LNCaP clone FGC (cell line): ENCODE data around the gene XYLT1.

Experiments used
- DNase-seq: peaks from one replicate; pipeline ENCODE4 v3.0.0-alpha.2; 2011; ENCODE audit warnings: low read depth
- H3K4me3 ChIP-seq: 2 replicates; pipeline ENCODE4 v1.5.1; 2011; ENCODE audit warnings: mild to moderate bottlenecking, low read depth, low read length, control low read depth
- TF ChIP-seq, protein P1 (sequence below): IDR thresholded peaks from 2 replicates; pipeline ENCODE4 v1.5.1; 2012; ENCODE audit warnings: mild to moderate bottlenecking; ENCODE audit not compliant: control insufficient read depth, insufficient read depth; ENCODE audit errors: extremely low read depth

The XYLT1 gene

DNA sequence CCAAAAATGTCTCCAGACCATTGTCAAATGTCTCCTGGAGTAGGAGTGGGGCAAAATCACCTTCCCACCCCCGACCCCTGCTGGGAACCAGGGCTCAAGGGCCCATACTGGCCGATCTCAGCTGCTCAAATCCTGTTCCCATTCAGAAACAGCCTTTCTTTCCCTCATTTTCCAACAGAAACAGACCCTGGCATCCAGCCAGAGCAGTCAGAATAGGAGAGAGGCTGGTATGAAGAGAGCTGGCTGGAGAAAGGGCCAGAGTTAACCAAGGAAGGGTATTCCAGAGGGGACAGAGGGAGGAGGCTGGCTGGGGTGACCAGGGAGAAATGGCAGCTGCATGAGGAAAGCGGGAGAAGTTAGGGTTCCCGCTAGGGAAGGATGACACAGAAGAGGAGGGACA, 199.1 kb downstream of the XYLT1 start:
- DNase-seq, result no peak
- TF ChIP-seq, protein P1, sequence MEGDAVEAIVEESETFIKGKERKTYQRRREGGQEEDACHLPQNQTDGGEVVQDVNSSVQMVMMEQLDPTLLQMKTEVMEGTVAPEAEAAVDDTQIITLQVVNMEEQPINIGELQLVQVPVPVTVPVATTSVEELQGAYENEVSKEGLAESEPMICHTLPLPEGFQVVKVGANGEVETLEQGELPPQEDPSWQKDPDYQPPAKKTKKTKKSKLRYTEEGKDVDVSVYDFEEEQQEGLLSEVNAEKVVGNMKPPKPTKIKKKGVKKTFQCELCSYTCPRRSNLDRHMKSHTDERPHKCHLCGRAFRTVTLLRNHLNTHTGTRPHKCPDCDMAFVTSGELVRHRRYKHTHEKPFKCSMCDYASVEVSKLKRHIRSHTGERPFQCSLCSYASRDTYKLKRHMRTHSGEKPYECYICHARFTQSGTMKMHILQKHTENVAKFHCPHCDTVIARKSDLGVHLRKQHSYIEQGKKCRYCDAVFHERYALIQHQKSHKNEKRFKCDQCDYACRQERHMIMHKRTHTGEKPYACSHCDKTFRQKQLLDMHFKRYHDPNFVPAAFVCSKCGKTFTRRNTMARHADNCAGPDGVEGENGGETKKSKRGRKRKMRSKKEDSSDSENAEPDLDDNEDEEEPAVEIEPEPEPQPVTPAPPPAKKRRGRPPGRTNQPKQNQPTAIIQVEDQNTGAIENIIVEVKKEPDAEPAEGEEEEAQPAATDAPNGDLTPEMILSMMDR, result no peak
- no peak overlapping the region for H3K4me3 ChIP-seq

DNA sequence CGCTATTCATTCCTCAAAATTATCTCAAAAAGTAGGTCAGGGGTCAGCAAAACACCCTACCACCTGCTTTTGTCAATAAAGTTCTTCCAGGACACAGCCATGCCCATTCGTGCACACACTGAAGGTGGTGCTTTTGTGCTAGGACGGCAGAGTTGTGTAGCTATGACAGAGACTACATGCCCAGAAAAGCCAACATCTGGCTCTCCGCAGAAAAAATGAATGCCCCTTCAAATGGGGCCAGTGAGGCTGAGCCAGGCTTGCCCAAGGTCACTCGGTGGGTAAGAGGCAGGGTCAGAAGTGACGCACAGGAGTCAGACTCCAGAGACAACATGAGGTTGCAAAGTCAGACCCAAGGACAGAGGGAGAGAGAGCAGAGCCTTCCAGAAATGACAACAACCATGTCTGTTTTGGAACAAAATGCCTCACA, 200.1 kb downstream of the XYLT1 start:
- no peak overlapping the region for H3K4me3 ChIP-seq
- DNase-seq, result no peak
- TF ChIP-seq, protein P1, result no peak

DNA sequence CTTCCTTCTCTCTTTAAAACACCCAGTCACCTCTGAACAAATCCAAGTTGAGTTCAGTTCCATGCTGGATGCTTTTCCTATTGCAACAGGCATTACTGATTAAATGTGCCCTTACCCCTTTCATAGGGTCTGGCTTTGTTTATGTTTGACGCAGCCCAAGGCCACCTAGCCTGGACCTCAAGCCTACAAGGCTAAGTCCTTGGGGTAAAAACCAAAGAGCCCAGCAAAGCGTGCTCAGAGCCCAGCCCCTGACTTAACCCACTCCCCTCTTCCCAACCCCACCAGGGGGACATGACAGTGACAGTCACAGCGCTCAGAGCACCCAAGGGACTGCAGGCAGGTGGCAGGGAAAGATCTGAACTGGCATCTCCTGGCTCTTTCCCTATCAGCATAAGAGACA, 200.6 kb downstream of the XYLT1 start:
- no peak overlapping the region for H3K4me3 ChIP-seq
- TF ChIP-seq, protein P1, result no peak
- no peak for DNase-seq

DNA sequence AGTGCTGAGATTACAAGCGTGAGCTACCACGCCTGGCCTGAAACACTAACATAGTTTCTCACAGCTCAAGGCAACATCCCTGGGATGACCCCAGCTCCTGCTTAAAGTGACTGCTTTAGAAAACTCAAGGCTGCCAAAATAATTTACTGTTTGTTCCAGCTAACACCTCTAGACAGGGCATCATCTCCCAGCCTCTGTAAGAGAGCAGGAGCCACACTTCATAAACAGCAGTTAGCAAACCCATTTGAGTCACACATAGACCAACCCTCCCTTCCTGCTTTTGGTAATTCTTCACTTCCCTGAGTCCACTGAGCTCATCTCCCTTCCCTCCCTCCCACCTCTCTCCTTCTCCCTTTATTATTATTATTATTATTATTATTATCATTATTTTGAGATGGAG, 201.3 kb downstream of the XYLT1 start:
- H3K4me3 ChIP-seq, result no peak overlapping the region
- TF ChIP-seq, protein P1, result no peak
- DNase-seq, result no peak

DNA sequence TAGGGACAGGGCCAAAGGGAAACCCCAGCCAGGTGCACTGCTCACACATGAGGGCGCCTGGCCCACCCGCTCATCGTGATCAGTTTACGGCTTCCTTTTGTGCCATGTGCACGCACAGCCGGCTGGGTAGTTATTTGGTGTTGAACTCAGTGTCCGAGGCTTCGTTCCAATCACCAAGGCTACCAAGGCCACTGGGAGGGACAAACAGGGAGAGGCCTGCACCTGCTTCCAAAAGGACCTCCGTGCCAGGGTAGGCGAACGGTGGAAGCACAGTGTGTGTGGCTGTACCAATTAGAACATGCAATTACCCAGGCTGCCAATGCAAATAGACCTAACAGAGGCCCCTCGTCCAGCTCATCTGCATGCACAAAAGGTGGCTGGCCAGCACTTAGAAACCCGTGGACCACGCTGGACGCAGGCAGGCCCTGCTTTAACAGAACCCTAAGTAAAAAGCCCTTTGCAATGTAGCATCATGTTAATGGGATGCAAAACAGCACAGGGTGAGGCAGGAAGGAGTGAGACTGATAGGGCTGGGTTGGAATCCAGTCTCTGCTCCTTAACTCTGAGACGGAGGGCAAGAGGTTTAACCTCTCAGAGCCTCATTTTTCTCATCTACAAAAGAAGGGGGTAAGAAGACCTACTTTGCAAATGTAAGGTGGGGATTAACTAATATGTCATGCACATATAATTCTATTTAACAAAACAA, 204.0 kb downstream of the XYLT1 start:
- no peak overlapping the region for H3K4me3 ChIP-seq
- no peak for DNase-seq
- TF ChIP-seq, protein P1, result no peak

DNA sequence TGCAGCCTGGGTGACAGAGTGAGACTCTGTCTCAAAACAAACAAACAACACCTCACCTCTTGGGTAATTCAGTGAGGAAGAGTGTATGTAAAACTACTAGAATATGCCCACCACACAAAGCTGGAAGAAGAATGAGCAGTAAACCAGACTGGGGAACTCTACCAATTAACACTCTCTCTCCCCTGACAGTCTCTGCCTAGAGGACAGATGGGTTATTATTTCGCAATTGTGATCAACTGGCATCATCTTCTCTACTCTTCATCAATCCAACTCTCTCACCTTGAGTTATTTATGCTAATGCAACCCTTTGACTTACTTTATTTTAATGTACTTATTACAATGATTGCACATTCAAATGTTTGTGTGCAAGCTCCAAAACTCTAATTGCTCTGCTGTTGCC, 205.6 kb downstream of the XYLT1 start:
- H3K4me3 ChIP-seq, result no peak overlapping the region
- TF ChIP-seq, protein P1, result no peak
- no peak for DNase-seq
